Right renal cortex interstitium (tissue), 3 donors: ENCODE data around the gene CD38. TPM values are rescaled to one million over a fixed set of nuclear protein-coding genes. Genes with fewer than 3 reads are reported as not detected.
"Not testable (repeated sequence)": the region's sequence is repeated elsewhere in the genome, so short reads cannot be mapped to it uniquely, and the experiment has no call there.

ENCODE experiments used
- DNase-seq, 3 donors: peaks; one replicate each; pipeline ENCODE4 v3.0.0-alpha.2; 2013; ENCODE audit warnings: low read depth in 3 of 3, low spot score in 2 of 3
- polyA plus RNA-seq, 3 donors: library from polyadenylated mRNA; unstranded; fragments of 120-200 nt; gene quantifications; one replicate each; pipeline ENCODE4 v1.2.1, GENCODE V29; 2013; ENCODE audit not compliant: insufficient read length in 3 of 3

The CD38 gene
- 1 to 10 TPM in 1 of 3 donors, under 1 TPM in 2; 0.78 to 1.1 (median 0.89) TPM for polyA plus RNA-seq

GRCh38 chr4:15778289-15779241 lies at the start of gene CD38:
TSS of gene CD38 (plus strand) at chr4:15778328. CDS start at chr4:15778415, 87 bp downstream.
- DNase-seq, result no peak

GRCh38 chr4:15729910-15730533 lies 48.1 kb upstream of the CD38 start:
- no peak for DNase-seq

GRCh38 chr4:15733061-15733460 lies 45.1 kb upstream of the CD38 start:
- not testable (repeated sequence) for DNase-seq

- DNase-seq, result no peak
These were observed 42.6 kb upstream of the CD38 start for GRCh38 chr4:15735536-15735935.

GRCh38 chr4:15736514-15737050 lies 41.5 kb upstream of the CD38 start:
- no peak for DNase-seq

GRCh38 chr4:15737255-15737654 lies 40.9 kb upstream of the CD38 start:
- DNase-seq, result no peak

GRCh38 chr4:15738877-15739276 lies 39.3 kb upstream of the CD38 start:
- DNase-seq, result no peak

GRCh38 chr4:15740764-15741404 lies 37.2 kb upstream of the CD38 start:
- no peak for DNase-seq

GRCh38 chr4:15742083-15742582 lies 36.0 kb upstream of the CD38 start:
- DNase-seq, result no peak

- no peak for DNase-seq
These were observed 35.5 kb upstream of the CD38 start for GRCh38 chr4:15742637-15743036.

GRCh38 chr4:15744016-15744545 lies 34.0 kb upstream of the CD38 start:
- no peak for DNase-seq

GRCh38 chr4:15746110-15746509 lies 32.0 kb upstream of the CD38 start:
- no peak for DNase-seq

- no peak for DNase-seq
These were observed 29.1 kb upstream of the CD38 start for GRCh38 chr4:15749001-15749400.

GRCh38 chr4:15751153-15751552 lies 27.0 kb upstream of the CD38 start:
- DNase-seq, result no peak

- DNase-seq, result no peak
These were observed 25.0 kb upstream of the CD38 start for GRCh38 chr4:15753081-15753480.

- no peak for DNase-seq
These were observed 24.3 kb upstream of the CD38 start for GRCh38 chr4:15753786-15754185.

GRCh38 chr4:15754323-15754722 lies 23.8 kb upstream of the CD38 start:
- no peak for DNase-seq

GRCh38 chr4:15755321-15756155 lies 22.6 kb upstream of the CD38 start:
- DNase-seq, result no peak

GRCh38 chr4:15756361-15756861 lies 21.7 kb upstream of the CD38 start:
- DNase-seq, result no peak

GRCh38 chr4:15757054-15757453 lies 21.1 kb upstream of the CD38 start:
- DNase-seq, result no peak
